GM21786 (cell line): ENCODE measurements around the gene OPN1SW.

Experiments used
- ATAC-seq: cut with Tn5 transposase; IDR thresholded peaks from one replicate; pipeline ENCODE4 v1.9.1; 2021; ENCODE audit not compliant: unreplicated experiment

The OPN1SW gene

DNA sequence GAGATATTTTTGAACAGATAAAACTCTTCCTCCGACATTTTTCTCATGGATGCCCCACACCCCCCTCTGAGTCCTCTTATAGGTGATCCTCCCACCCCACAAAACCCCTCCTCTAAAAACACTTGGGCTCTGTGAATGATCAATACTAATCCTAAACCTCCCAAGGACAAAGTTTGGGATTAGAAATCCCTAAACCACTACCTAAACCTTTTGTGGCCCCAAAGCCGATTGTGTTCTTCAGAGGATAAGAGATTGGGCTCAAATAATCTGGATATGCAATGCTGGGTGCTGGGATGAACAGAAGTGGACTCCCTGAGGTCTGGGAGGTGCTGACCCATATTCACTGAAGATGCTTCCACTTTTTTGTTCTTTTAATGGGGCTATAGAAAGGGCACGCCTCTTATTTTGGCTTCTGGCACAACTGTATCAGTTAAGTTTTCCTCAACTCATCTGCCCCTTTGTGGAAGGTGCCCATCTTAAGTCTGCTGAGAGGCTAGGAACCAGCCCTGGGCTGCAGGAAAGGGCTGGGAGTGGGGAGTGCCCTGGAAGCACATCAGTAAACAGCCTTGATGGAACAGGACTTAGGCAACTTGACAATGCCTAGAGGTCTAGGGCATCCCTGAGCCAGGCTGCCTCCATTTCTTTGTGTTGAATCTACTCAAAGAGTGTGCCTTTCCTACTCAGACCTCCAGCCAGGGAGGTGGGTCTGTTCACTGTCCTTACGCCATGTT lies at the start of gene OPN1SW:
OPN1SW (minus strand) TSS at position 51 of the 731 bp plus-strand sequence; CDS start at position 38, 13 bp downstream.
- ATAC-seq: no peak

DNA sequence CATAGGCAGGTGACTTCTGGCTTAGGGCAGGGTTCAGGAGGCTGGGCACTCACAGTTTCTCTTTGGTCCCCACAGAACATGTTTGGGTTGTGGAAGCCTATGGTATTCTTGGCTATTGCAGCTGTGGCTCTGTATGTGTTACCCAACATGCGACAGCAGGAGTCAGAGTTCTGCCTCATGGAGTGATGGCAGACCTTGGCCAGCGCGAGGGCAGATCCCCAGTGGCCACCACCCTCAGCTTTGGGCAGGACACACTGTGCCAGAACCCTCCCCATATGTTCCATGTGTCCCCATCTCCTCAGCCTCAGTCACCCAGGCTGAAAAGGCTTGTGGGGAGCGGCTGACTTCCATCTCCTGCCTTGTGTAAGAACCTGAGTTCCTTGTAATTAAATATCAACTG lies 46.1 kb upstream of the OPN1SW start:
- ATAC-seq: no peak

DNA sequence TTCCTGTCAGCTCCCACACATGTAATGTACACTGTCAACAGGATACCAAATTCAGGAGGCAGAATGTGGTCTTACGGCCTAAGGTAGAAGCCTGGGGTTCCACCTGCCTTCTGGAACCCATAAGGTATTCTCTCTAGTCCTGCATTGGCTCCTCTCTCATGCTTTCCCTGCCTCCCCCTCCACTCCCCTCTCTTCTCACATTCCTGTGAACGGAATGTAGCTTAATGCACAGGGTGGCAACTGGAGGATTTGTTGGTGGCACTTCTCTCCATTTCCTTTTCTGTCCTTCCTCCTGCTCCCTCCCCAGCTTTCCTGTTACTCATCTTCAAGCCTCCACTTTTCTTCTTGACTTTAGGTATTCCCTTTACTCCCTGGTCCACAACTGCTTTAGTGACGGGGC lies 43.1 kb upstream of the OPN1SW start:
- no peak for ATAC-seq

DNA sequence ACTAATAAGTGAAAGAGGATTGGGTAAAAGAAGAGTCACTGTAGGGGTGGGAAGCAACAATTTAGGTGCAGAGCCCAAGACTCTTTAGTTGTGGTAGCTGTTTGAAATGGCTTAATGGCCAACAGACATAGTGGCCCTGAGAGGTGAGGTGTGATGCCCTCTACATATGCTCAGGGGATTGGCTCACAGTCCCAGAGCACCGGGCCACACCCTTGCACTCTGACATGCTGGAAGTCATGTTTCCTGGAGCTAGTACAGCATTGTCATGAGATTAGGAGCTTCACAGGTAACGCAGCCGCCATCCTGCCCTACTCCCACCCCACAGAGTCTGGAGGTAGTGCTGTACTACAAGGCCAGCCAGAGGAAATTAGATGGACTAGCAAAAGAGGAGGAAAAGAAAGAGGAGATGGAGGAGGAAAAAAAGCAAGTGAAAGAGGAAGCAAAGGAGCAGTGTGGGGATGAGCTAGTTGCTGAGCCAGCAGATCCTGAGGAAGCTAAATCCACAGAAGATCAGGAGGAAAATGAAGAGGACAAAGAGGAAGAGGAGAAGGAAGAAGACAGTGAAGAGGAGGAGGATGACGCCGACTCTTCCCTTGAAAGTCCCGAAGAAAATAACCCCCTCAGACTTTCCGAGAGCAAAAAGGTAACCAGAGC lies 39.8 kb upstream of the OPN1SW start:
- no peak for ATAC-seq

DNA sequence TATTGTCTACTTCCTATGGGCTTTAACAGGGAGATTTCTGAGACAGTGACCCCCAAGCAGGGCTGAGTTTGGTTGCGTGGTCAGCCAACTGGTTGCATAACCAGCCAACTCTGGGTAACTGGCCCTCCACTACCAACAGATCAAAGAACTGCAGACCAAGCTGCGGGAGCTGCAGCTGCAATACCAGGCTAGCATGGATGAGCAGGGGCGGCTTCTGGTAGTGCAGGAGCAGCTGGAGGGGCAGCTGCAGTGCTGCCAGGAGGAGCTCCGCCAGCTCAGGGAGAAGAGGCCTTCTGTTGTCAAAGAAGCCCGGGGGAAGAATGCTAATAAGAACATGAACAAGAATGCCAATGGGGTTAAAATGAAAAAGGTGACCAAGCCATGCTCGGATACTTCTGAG lies 38.9 kb upstream of the OPN1SW start:
- no peak for ATAC-seq

- ATAC-seq: no peak
Measured at GRCh38 chr7:128812514-128813168, 37.0 kb upstream of the OPN1SW start.

DNA sequence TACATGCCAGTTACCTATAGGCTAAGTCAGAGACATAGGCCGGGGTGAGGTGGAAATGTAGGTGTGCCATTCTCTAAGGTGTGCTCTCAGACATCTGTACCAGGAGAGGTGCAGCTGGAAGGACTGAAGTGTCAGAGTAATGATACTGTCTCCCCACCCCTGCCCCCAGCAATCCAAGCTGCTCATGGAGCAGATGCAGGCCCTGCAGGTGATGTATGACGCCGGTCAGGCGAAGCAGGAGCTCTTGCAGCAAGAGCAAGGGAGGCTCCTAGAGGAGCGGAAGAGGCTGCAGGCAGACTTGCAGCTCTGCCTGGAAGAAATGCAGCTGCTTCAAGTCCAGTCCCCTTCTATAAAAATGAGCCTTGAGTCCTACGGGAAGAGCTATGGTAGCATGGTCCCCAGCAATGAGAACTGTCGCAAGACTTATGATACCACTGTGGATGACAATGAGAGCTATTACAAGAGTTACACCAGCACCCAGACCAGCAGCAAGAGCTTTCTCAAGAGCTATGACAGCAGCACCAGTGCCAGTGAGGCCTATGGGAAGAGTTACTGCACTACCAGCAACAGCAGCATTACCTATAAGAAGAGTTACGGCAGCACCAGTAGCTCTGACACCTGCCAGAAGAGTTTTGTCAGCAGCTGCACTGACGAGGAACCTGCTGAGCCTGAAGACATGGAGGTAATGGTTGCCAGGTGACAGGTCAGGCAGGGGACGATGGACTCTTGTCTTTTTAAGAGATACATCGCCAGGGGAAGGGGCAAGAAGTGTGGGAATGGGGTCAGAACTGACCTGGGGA lies 36.2 kb upstream of the OPN1SW start:
- ATAC-seq: no peak

DNA sequence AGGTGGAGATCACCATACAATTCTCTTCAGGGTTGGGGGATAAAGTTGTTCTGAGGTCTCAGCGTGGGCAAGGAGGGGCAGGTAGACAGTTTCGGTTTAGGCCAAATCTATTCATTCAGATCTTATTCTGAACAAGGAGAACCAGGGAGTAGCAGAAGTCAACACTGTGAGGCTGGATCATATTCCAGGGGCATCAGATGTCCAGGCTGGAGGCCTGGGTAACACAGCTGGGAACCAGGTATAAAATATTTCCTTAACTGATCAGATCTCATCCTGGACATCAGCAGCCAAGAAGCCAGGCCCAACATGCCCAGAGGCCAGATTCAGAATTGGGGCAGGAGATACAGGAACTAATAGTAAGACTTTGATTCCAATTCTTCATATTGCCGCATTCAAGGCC lies 35.4 kb upstream of the OPN1SW start:
- ATAC-seq: no peak

DNA sequence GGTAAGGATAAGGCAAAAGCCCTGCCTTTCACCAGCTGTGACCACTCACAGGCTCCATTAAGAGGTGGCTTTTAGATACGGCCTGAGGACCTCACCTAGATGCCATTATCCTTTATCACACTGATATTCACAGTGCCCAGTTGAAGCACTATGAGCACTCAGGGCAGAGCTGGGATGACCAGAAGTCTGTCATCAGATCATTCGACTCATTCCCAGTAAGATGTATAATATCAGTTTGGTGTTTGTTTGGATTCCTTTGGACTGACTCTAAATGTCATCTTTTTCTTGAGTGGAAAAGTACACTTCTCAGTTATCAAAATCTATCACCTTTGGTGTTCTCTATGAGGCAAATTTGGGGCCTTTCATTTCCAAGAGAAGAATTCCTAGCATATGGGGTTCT lies 34.9 kb upstream of the OPN1SW start:
- ATAC-seq: no peak

GRCh38 chr7:128809363-128809762 lies 33.8 kb upstream of the OPN1SW start:
- no peak for ATAC-seq

GRCh38 chr7:128807191-128807590 lies 31.6 kb upstream of the OPN1SW start:
- no peak for ATAC-seq

- ATAC-seq: no peak
Measured at GRCh38 chr7:128805225-128805624, 29.6 kb upstream of the OPN1SW start.

GRCh38 chr7:128804484-128804883 lies 28.9 kb upstream of the OPN1SW start:
- no peak for ATAC-seq

DNA sequence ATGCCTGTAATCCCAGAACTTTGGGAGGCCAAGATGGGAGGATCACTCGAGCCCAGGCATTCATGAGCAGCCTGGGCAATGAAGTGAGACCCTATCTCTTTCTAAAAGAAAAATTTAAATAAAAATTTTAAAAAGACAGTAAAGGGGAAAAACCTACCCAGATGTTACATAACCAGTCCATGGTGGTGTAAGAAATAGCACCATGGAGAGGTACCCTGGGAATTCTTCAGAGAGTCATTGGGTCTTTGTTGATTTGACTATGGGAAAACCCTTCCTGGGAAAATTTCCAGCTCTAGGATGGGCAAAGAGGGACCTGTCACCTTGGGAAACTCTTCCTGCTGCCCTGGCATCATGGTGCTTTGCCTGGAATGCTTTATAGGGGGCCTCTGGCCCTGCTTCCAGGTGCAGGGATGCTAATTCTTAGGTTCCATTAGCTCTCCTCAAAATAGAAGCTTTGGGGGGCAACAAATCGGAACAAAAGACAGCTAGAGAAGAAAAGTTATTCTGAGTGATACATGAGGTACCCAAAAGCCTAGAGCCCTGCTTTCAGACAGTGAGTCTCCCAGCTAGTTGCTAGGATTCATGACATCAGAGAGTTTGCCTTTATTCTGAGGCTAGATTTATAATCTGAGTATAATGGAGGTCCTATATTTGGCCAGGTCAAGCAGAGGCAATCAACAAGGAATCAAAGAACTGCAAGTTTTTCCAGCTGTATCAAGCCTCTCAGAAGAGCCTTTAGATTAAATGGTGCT lies 26.2 kb upstream of the OPN1SW start:
- ATAC-seq: no peak

DNA sequence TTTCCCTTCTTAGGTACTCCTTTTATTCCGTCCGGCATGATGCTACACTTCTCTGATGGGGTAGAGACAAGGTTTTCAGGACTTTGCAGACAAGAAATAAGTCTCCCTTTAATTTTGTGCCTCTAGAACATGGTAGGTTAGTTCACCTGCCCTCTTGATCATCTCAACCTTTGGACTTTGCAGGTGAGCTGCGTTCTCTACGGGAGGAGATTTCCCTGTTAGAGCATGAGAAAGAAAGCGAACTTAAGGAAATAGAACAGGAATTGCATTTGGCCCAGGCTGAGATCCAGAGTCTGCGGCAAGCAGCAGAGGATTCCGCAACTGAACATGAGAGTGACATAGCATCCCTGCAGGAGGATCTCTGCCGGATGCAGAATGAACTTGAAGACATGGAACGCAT lies 25.4 kb upstream of the OPN1SW start:
- ATAC-seq: no peak

DNA sequence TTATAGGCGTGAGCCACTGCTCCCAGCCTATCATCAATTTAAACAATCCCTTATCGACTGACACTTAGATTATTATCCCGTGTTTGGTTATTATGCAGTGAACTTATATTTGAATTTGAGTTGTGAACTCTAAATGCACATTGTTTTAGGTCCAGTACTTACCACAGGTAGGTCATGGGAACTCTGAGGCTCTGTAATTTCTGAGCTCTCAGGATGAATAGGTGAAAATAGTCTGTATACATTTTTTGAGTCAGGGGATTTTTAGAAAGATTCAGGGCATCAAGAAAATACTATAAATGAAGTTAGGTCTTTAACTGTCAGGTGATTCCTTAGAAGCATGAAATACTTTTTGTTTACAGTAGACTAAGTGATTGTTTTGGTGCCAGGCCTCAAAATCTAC lies 25.0 kb upstream of the OPN1SW start:
- no peak for ATAC-seq

DNA sequence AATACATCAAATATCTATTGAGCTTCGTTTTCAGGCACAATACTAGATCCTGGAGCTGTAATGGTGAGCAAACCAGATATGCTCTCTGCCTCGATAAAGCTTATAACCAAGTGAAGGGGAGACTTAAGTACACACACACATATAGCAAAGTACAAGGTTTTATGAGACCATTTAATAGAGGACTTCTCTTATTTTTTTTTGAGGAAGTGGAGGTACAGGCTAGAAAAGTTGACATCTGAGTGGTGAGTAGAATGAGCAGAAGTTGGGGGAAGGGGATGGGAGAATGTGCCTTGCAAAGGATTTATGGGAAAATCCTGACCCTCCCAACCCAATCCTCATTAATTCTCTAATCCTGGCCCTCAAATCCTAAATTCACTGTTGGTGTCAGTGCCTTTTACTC lies 23.9 kb upstream of the OPN1SW start:
- no peak for ATAC-seq

GRCh38 chr7:128796327-128796726 lies 20.7 kb upstream of the OPN1SW start:
- ATAC-seq: no peak

DNA sequence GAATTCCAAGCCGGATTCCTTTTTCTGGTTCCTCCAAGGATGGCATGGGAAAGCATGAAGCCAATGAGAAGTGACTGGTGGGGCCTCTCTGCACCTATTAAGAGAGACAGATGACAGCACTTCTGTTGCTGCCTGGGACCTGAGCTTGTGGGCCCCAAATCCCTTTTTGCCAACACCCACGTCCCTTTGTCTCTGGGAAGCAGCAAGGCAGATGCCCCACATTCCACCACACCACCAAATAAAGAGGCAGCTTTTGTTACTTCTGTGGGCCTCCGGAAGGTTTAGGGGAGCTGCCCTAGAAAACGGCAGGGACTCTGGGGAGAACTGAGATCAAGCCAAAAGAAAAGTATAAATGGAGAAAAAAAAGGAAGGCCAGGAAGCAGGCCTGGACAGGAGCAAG lies 19.5 kb upstream of the OPN1SW start:
- no peak for ATAC-seq

DNA sequence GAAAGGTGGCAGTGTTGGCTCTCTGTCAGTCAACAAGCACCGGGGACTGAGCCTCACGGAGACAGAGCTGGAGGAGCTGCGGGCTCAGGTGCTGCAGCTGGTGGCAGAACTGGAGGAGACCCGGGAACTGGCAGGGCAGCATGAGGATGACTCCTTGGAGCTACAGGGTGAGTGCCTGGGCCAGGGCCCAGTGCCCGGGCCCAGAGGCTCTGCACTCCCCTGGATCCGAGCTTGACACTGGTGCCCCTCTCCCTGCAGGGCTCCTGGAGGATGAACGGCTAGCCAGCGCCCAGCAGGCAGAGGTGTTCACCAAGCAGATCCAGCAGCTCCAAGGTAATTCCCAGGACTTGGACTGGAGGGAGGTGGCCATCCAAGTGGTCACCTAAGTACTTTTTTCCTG lies 18.8 kb upstream of the OPN1SW start:
- ATAC-seq: no peak

- no peak for ATAC-seq
Measured at GRCh38 chr7:128794020-128794419, 18.4 kb upstream of the OPN1SW start.
